ENCODE measurements around the gene PRKCE. TPM values are rescaled to one million over a fixed set of nuclear protein-coding genes. Genes with fewer than 3 reads are reported as not detected.

PRKCE gene
- total and polyA plus RNA-seq, 2 of the 8 experiments (the other 6 are each of a cell fraction or from before 2014, with no cell fraction given), result 0.54 to 2.1 TPM

DNA sequence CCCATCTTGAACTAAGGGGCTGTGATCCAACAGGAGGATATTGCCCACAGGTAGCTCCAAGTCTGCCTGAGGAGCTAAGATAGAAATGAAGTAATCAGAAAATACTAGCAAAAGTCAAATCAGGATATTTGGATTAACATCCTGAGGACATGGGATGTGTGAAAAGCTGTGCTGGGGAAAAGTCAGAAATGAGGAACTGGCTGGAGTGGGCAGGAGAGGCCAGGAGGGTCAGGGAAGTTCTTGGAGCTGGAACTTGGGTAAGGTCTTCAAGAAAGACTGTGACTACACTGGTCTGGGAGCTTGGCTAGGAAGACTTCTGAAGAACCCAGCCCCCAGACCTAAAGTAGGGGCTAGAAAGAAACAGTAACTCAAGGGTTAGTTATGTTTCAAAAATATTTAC, 250.9 kb downstream of the PRKCE start (continued):
- no peak for TF ChIP-seq RXRA (IDR thresholded peaks at IDR 0.05; ENCODE audit: insufficient read depth, low read depth, low read length)
- no peak for TF ChIP-seq CHD1 (IDR thresholded peaks at IDR 0.05; ENCODE audit: low read depth, low read length)
- TF ChIP-seq NANOG (IDR thresholded peaks at IDR 0.05; ENCODE audit: insufficient read depth, low read depth, low read length, poor library complexity, severe bottlenecking), result no peak
- no peak for TF ChIP-seq HDAC2 (IDR thresholded peaks at IDR 0.05; ENCODE audit: borderline replicate concordance in 1 of 2, low read depth in 2 of 2, low read length in 2 of 2)
- no peak for TF ChIP-seq NRF1 (IDR thresholded peaks at IDR 0.05; ENCODE audit: low read depth, low read length)
- no peak for TF ChIP-seq BCL11A (IDR thresholded peaks at IDR 0.05; ENCODE audit: low read depth in 2 of 2, low read length in 2 of 2)
- TF ChIP-seq EP300 (IDR thresholded peaks at IDR 0.05; ENCODE audit: borderline replicate concordance in 1 of 2, low read depth in 2 of 2, low read length in 2 of 2), result no peak
